ENCODE results near the gene REXO5.

Gene REXO5

DNA sequence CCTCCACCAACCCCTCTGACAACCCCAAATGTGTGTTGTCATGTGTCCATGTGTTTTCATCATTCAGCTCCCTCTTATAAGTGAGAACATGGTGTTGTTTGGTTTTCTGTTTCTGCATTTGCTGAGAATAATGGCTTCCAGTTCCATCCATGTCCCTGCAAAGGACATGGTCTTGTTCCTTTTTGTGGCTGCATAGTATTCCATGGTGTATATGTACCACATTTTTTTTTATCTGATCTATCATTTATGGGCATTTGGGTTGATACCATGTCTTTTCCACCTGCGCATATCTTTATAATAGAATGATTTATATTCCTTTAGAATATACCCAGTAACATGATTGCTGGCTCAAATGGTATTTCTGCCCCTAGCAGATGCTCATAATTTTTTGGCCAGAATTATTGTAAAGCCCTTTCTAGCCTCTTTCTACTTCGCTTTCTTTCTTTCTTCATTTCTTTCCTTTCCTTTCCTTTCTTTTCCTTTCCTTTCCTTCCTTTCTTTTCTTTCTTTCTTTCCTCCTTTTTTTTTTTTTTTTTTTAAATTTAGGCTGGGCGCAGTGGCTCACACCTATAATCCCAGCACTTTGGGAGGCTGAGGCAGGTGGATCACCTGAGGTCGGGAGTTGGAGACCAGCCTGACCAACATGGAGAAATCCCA, 12.7 kb downstream of the REXO5 start:
- TF ChIP-seq, protein P1, sequence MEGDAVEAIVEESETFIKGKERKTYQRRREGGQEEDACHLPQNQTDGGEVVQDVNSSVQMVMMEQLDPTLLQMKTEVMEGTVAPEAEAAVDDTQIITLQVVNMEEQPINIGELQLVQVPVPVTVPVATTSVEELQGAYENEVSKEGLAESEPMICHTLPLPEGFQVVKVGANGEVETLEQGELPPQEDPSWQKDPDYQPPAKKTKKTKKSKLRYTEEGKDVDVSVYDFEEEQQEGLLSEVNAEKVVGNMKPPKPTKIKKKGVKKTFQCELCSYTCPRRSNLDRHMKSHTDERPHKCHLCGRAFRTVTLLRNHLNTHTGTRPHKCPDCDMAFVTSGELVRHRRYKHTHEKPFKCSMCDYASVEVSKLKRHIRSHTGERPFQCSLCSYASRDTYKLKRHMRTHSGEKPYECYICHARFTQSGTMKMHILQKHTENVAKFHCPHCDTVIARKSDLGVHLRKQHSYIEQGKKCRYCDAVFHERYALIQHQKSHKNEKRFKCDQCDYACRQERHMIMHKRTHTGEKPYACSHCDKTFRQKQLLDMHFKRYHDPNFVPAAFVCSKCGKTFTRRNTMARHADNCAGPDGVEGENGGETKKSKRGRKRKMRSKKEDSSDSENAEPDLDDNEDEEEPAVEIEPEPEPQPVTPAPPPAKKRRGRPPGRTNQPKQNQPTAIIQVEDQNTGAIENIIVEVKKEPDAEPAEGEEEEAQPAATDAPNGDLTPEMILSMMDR (IDR thresholded peaks at IDR 0.05; ENCODE audit: low read depth, low read length), result no peak
- no peak overlapping the region for H3K4me3 ChIP-seq (ENCODE audit: low read depth, low read length)

DNA sequence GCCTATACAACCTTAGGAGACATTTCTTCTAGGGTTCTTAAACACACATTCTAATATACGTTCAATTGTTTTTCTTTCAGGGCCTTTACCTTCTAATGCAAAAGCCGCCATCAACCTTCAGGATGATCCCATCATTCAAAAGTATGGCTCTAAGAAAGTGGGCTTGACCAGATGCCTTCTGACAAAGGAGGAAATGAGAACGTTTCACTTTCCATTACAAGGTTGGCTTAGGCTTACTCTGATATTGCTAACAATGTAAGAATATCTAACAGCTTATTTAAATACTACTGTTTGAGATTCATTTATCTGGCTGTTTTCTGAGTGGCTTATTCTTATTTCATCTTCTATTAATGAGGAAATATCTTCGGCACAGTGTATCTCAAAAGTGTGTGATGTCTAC, 15.4 kb downstream of the REXO5 start:
- TF ChIP-seq, protein P1 (IDR thresholded peaks at IDR 0.05; ENCODE audit: low read depth, low read length), result no peak
- H3K4me3 ChIP-seq (ENCODE audit: low read depth, low read length), result no peak overlapping the region

DNA sequence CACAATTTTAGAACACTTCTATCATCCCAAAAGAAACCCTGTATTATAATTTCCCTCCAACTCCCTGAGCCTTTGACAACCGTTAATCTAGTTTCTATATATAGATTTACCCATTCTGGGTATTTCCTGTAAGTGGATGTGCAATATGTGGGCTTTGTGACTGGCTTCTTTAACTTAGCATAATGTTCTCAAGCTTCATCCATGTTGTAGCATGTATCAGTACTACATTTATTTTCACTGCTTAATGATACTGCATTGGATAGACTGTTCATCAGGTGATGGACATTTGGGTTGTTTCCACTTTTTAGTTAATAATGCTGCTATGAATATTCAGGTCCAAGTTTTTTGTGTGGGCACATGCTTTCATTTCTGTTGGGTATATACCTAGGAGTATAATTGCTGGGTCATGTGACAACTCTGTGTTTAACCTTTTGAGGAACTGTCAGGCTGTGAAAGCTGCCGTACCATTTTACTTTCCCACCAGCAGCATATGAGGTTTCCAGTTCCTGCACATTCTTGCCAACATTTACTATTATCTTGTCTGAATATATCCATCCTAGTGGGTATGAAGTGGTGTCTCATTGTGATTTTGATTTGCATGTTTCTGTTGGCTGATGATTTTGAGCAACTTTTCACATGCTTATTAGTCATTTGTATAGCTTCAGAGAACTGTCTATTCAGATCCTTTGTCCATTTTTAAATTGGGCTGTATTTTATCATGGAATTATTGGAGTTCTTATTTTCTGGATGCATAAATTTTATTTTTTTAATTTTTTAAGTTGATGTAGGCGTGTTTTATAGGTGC, 16.4 kb downstream of the REXO5 start:
- TF ChIP-seq, protein P1 (IDR thresholded peaks at IDR 0.05; ENCODE audit: low read depth, low read length), result no peak
- H3K4me3 ChIP-seq (ENCODE audit: low read depth, low read length), result no peak overlapping the region

DNA sequence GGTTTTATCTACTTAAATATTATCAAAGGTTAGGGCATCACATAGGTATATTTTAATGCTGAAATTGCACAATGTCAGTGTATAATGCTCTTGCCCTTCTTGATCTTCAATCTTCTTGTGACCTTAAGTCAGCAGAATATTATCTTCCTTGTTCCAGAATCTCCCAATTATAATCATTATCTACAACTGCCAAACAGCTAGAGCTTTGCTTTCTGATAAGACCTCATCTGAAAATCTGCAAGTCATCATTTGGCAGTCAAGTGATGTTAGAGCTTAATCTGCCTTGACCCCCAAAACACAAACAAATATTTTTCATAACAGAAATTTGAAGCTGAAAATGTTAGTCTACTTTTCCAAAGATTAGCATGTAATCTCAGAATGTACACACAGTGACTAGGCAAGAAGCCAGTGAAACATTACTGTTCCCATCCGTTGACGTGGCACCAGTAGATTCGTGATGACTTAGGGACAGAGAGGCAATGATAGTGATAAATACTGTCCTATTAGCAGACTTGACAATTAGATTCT, 19.8 kb downstream of the REXO5 start:
- TF ChIP-seq, protein P1 (IDR thresholded peaks at IDR 0.05; ENCODE audit: low read depth, low read length), result no peak

DNA sequence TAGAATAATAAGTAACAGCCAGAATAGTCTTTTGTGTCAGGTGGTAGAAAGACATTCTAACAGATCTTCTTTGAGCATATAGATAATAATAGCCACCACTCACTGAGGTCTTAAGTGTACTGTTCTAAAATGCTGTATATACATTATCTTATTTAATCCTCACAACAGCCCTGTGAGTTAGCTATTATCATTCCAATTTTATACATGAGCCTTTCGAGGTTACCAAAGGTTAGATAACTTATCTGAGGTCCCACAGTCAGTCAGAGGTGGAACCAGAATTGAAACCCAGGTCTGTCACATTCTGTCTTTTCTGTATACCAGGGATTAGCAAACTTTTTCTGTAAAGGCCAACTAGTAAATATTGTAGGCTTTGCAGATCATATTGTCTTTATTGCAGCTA, 23.2 kb downstream of the REXO5 start:
- TF ChIP-seq, protein P1 (IDR thresholded peaks at IDR 0.05; ENCODE audit: low read depth, low read length), result no peak
- H3K4me3 ChIP-seq (ENCODE audit: low read depth, low read length), result no peak overlapping the region

More for the DNA sequence above, 19.8 kb downstream of the REXO5 start:
- H3K4me3 ChIP-seq (ENCODE audit: low read depth, low read length), result no peak overlapping the region

DNA sequence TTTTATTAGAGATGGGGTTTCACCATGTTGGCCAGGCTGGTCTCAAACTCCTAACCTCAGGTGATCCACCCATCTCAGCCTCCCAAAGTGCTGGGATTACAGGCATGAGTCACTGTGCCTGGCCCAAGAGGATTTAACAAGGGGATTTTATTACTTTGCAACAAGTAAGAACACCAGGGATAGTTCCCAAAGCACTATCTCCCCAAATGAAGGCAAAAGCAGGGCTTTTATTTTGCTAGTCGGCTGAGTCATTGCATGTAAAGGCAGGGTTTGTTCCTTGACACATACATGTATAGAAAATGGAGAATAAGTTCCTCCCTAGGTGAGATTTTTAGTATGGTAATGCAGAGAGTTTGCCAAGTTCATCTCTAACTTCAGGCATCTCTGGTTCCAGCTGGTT, 24.0 kb downstream of the REXO5 start:
- TF ChIP-seq, protein P1 (IDR thresholded peaks at IDR 0.05; ENCODE audit: low read depth, low read length), result no peak
- H3K4me3 ChIP-seq (ENCODE audit: low read depth, low read length), result no peak overlapping the region

DNA sequence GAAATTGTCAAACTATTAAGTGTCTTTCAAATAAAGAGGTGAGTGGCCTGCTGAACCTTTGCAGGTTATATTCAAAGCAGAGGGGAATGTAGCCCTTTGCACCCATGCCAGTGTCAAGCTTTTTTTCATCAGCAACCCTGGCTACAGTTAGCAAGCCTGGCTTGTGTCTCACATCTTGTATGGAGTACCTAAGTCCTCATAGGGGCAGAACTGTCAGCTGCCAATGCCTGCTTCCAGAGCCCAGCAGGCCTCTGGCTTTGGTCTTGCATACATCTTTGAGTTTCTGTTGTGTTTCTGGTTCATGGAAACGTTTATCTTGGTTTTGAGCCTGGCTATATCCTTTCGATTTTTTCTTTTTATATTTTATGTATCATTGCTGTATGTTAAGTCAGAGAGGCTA, 26.8 kb downstream of the REXO5 start:
- TF ChIP-seq, protein P1 (IDR thresholded peaks at IDR 0.05; ENCODE audit: low read depth, low read length), result no peak

More for the DNA sequence above, 26.8 kb downstream of the REXO5 start:
- no peak overlapping the region for H3K4me3 ChIP-seq (ENCODE audit: low read depth, low read length)

All from WI38 (cell line).